WTC11 (cell line): ENCODE measurements around the gene OLFML2B.

Source experiments
- CTCF ChIP-seq: fragments of 200-600 bp; IDR thresholded peaks from 2 replicates; pipeline ENCODE4 v1.8.0; 2022; ENCODE audit warnings: antibody characterized with exemption
- E2F1 ChIP-seq: sonication (generic); formaldehyde crosslinking; IDR thresholded peaks from 2 replicates; pipeline ENCODE4 v1.8.0; 2022; ENCODE audit warnings: mild to moderate bottlenecking, missing genetic modification reagents
- RORB ChIP-seq: fragments of 250-450 bp; sonication (Bioruptor Pico); IDR thresholded peaks from 2 replicates; pipeline ENCODE4 v1.9.0; 2021; ENCODE audit warnings: mild to moderate bottlenecking
- STAT6 ChIP-seq: sonication (generic); formaldehyde crosslinking; conservative IDR thresholded peaks from 2 replicates; pipeline ENCODE4 v1.8.1; 2023; ENCODE audit warnings: mild to moderate bottlenecking, low read depth, missing genetic modification reagents, moderate library complexity

GRCh38 chr1:161985301-161985822, 38.3 kb downstream of the OLFML2B start:
- no peak for TF ChIP-seq STAT6 (CRISPR knock-in tag)
- TF ChIP-seq RORB (CRISPR knock-in tag): no peak
- TF ChIP-seq E2F1 (CRISPR knock-in tag): no peak
- TF ChIP-seq CTCF: no peak
